Breast epithelium (tissue), 3 donors: ENCODE measurements around the gene NAB2.

Source experiments
- CTCF ChIP-seq, 3 donors: fragments of 450-650 bp; IDR thresholded peaks; one replicate each; pipeline ENCODE4 v1.5.1; 2016 to 2017; ENCODE audit warnings: antibody characterized with exemption in 3 of 3, mild to moderate bottlenecking in 3 of 3, moderate library complexity in 3 of 3
- POLR2A ChIP-seq: fragments of 450-650 bp; IDR thresholded peaks from one replicate; pipeline ENCODE4 v1.6.1; 2016; ENCODE audit warnings: antibody characterized with exemption, mild to moderate bottlenecking, moderate library complexity

GRCh38 chr12:57046086-57046791, 42.7 kb upstream of the NAB2 start:
- TF ChIP-seq CTCF (IDR thresholded peaks at IDR 0.05) (no peak), POLR2A (no peak)
